Thyroid gland (tissue), 4 donors: ENCODE measurements around the gene GTF3C4. TPM values are rescaled to one million over a fixed set of nuclear protein-coding genes. Genes with fewer than 3 reads are reported as not detected.

Experiments
- DNase-seq, 2 donors: peaks; one replicate each; pipeline ENCODE4 v3.0.0-alpha.2; 2019
- H3K27ac ChIP-seq, 3 donors: fragments of 200-600 bp; sonication (generic); 1 replicate in 2 of 3; 2 replicates in 1 of 3; pipeline ENCODE4 v1.5.1; 2016 to 2019; ENCODE audit warnings: mild to moderate bottlenecking in 1 of 3, moderate library complexity in 1 of 3
- H3K27me3 ChIP-seq: fragments of 200-600 bp; sonication (generic); one replicate; pipeline ENCODE4 v1.5.1; 2019
- H3K36me3 ChIP-seq, 2 donors: fragments of 200-600 bp; sonication (generic); one replicate each; pipeline ENCODE4 v1.5.1; 2016 to 2019
- H3K4me1 ChIP-seq, 2 donors: fragments of 200-600 bp; sonication (generic); one replicate each; pipeline ENCODE4 v1.5.1; 2017 to 2019
- H3K4me3 ChIP-seq, 3 donors: fragments of 200-600 bp; sonication (generic); replicated peaks in 1 of 3; 1 replicate in 2 of 3; 2 replicates in 1 of 3; pipeline ENCODE4 v1.5.1; 2016; ENCODE audit warnings: mild to moderate bottlenecking in 1 of 3
- H3K9me3 ChIP-seq: fragments of 200-600 bp; sonication (generic); one replicate; pipeline ENCODE4 v1.5.1; 2017
- POLR2A ChIP-seq, 2 donors: fragments of 450-650 bp; IDR thresholded peaks; one replicate each; pipeline ENCODE4 v1.6.1; 2017; ENCODE audit warnings: antibody characterized with exemption in 2 of 2, mild to moderate bottlenecking in 2 of 2, moderate library complexity in 1 of 2
- WGBS, 2 donors: methylation state at CpG; one replicate each; pipeline ENCODE4 v1.1.5; 2017; 5-methylcytosine and 5-hydroxymethylcytosine counted together
- intact Hi-C: fragments of 100-400 bp; cut with DNase I; formaldehyde crosslinking; loops from one replicate; pipeline ENCODE4 v1.15.1; 2023
- total RNA-seq, 4 donors: library from RNA; depleted of rRNA; stranded (reverse); fragments of >200 nt; gene quantifications; one replicate each; pipeline ENCODE4 v1.2.3, GENCODE V29; 2016
- TF ChIP-seq, protein P1 (sequence below), 6 experiments: fragments of 200-600 bp in 3 of 6; fragments of 450-650 bp in 3 of 6; sonication (generic) in 3 of 6; IDR thresholded peaks; one replicate each; pipeline ENCODE4 v1.5.1; 2016 to 2019; ENCODE audit warnings: antibody characterized with exemption in 6 of 6, mild to moderate bottlenecking in 2 of 6, inconsistent platforms in 1 of 6, moderate library complexity in 1 of 6

Gene GTF3C4
- total RNA-seq = 10 to 100 TPM; 20.5 to 25.0 (median 22.1) TPM

DNA sequence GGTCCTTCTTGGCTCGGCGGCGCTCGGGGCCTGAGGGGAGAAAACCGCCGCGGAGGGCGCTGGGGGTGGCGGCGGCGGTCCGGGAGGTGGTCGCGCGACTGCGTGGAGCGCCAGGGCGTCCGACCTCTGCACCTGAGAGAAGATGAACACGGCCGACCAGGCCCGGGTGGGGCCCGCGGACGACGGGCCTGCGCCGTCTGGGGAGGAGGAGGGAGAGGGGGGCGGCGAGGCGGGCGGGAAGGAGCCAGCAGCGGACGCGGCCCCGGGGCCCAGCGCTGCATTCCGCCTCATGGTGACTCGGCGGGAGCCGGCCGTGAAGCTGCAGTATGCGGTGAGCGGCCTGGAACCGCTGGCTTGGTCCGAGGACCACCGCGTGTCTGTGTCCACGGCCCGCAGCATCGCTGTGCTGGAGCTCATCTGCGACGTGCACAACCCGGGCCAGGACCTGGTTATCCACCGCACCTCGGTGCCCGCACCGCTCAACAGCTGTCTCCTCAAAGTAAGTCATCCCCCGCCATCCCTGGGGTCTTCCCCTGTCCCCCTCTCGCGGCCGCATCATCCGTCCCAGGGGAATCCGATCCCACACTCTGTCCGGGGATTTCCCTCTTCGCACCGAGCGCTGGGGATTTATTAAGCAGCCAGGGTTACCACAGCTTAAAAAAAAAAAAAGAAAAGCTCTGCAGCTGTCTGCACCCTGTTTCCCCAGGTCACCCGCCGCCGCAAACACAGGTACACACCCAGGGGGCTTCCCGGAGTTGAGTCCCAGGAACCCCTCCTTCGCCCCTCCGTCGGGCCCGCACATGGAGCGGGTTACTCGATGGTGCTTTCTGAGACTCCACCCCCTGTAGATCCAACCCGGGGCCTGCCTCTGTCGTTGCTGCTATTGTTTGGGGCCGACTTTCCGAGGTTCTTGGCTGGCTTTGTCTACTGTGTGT lies at the start of gene GTF3C4:
GTF3C4 (plus strand) TSS at position 8 of the 935 bp plus-strand sequence; CDS start at position 143, 135 bp downstream.
- no peaks in the 10 kb centered on the region for H3K27me3 ChIP-seq
- DNase-seq = peak; percentile 9 to 16
- peak within 1 kb of the TSS; percentile 94 to 97 (median 95) for H3K27ac ChIP-seq
- no peaks in the 10 kb centered on the region for H3K36me3 ChIP-seq
- H3K4me1 ChIP-seq = peaks cover 33% of the 10 kb centered on the region in 2 donors
- H3K9me3 ChIP-seq = no peaks in the 10 kb centered on the region
- intact Hi-C loops = loop anchor here (5.0 to 10.0 kb wide), 2 partner anchors 94 to 207 kb away; partner anchors contain the start of genes AK8 and SPACA9
- peak within 1 kb of the TSS; percentile 58 to 98 (median 97) for H3K4me3 ChIP-seq
- TF ChIP-seq, protein P1, sequence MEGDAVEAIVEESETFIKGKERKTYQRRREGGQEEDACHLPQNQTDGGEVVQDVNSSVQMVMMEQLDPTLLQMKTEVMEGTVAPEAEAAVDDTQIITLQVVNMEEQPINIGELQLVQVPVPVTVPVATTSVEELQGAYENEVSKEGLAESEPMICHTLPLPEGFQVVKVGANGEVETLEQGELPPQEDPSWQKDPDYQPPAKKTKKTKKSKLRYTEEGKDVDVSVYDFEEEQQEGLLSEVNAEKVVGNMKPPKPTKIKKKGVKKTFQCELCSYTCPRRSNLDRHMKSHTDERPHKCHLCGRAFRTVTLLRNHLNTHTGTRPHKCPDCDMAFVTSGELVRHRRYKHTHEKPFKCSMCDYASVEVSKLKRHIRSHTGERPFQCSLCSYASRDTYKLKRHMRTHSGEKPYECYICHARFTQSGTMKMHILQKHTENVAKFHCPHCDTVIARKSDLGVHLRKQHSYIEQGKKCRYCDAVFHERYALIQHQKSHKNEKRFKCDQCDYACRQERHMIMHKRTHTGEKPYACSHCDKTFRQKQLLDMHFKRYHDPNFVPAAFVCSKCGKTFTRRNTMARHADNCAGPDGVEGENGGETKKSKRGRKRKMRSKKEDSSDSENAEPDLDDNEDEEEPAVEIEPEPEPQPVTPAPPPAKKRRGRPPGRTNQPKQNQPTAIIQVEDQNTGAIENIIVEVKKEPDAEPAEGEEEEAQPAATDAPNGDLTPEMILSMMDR (IDR thresholded peaks at IDR 0.05) = no peak
- no peak for TF ChIP-seq POLR2A (IDR thresholded peaks at IDR 0.05)
- WGBS, 2 donors = 1% methylated on average over 37 to 62 of the region's 82 CpGs

- DNase-seq = peak; percentile 53 to 68
- Histone ChIP-seq H3K4me3 (no peak overlapping the region), H3K4me1 (no peaks in the 10 kb centered on the region), H3K36me3 (peaks cover 29 to 49% of the 10 kb centered on the region in 2 donors), H3K27ac (no peak overlapping the region), H3K9me3 (no peaks in the 10 kb centered on the region), H3K27me3 (no peaks in the 10 kb centered on the region)
- TF ChIP-seq, protein P1 (IDR thresholded peaks at IDR 0.05) = no peak
- TF ChIP-seq POLR2A (IDR thresholded peaks at IDR 0.05) = no peak
- intact Hi-C loops = no loop called here
- WGBS, 2 donors = 74 to 81% methylated on average over 5 of the region's 5 CpGs
Observed at GRCh38 chr9:132622159-132622558, 48.1 kb upstream of the GTF3C4 start.

DNA sequence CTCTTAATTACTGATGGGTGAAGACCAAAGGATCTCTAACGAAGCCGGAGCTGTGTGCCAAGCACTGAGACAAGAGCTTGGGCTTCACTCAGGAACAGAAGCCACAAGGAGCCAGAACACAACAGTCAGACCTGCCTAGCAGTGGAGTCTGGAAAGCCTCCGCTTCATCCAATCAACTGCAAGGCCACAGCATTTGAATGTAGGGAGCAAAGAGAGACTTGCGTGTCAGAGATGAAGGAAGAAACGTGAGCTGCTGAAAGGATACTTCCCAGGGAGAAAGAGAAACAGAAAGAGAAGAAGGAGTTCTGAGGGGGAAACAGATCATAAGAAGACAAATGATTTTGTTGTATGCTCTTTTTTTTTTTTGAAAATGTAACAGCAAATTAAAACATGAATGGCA lies 44.0 kb upstream of the GTF3C4 start:
- H3K9me3 ChIP-seq = no peaks in the 10 kb centered on the region
- DNase-seq = no peak
- H3K36me3 ChIP-seq = peaks cover 44 to 46% of the 10 kb centered on the region in 2 donors
- intact Hi-C loops = no loop called here
- no peak overlapping the region for H3K27ac ChIP-seq
- TF ChIP-seq POLR2A (IDR thresholded peaks at IDR 0.05) = no peak
- TF ChIP-seq, protein P1 (IDR thresholded peaks at IDR 0.05) = no peak
- 79 to 93% methylated on average over 5 of the region's 5 CpGs for WGBS, 2 donors
- H3K27me3 ChIP-seq = no peaks in the 10 kb centered on the region
- no peak overlapping the region for H3K4me3 ChIP-seq
- H3K4me1 ChIP-seq = no peaks in the 10 kb centered on the region

DNA sequence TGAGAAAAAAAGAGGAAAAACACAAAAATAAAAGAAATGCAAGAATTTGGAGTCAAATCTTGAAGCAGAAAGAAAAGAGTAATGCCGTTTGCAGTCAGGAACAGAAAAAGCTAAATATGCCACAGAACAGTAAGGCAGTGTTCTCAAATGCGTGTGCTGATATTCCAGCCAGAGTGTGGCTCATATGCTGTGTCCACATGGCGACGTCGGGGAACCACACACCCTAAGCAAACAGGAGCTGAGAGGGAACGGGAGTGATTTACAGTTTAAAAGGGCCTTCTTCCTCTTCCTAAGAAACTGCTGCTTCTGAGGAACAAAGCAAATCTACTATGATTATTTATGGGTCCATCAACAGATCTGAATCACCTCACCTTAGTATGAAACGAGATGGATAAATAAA lies 43.2 kb upstream of the GTF3C4 start:
- WGBS, 2 donors = 90 to 93% methylated on average over 7 of the region's 7 CpGs
- no peaks in the 10 kb centered on the region for H3K9me3 ChIP-seq
- H3K27ac ChIP-seq = no peak overlapping the region
- TF ChIP-seq, protein P1 (IDR thresholded peaks at IDR 0.05) = no peak
- TF ChIP-seq POLR2A (IDR thresholded peaks at IDR 0.05) = no peak
- H3K27me3 ChIP-seq = no peaks in the 10 kb centered on the region
- no peak overlapping the region for H3K4me3 ChIP-seq
- H3K36me3 ChIP-seq = peaks cover 46 to 47% of the 10 kb centered on the region in 2 donors
- H3K4me1 ChIP-seq = no peaks in the 10 kb centered on the region
- intact Hi-C loops = no loop called here
- DNase-seq = no peak

- no peak for TF ChIP-seq POLR2A (IDR thresholded peaks at IDR 0.05)
- H3K9me3 ChIP-seq = no peaks in the 10 kb centered on the region
- peaks cover 46 to 47% of the 10 kb centered on the region in 2 donors for H3K36me3 ChIP-seq
- H3K4me1 ChIP-seq = no peaks in the 10 kb centered on the region
- no peaks in the 10 kb centered on the region for H3K27me3 ChIP-seq
- H3K4me3 ChIP-seq = no peak overlapping the region
- intact Hi-C loops = no loop called here
- no peak overlapping the region for H3K27ac ChIP-seq
- no peak for DNase-seq
- WGBS, 2 donors = 88 to 91% methylated on average over 11 of the region's 11 CpGs
Observed at GRCh38 chr9:132627594-132627993, 42.7 kb upstream of the GTF3C4 start.
